Esophagus muscularis mucosa (tissue), 3 donors: Measurements from ENCODE around the gene ABHD13.

ENCODE experiments used
- CTCF ChIP-seq, 3 experiments: fragments of 200-600 bp in 2 of 3; fragments of 450-650 bp in 1 of 3; sonication (generic) in 2 of 3; IDR thresholded peaks; one replicate each; pipeline ENCODE4 v1.5.1; 2017 to 2019; ENCODE audit warnings: antibody characterized with exemption in 3 of 3, mild to moderate bottlenecking in 2 of 3, moderate library complexity in 1 of 3
- POLR2A ChIP-seq: fragments of 450-650 bp; IDR thresholded peaks from one replicate; pipeline ENCODE4 v1.6.1; 2017; ENCODE audit warnings: antibody characterized with exemption, moderate library complexity, mild to moderate bottlenecking, low read depth

- TF ChIP-seq POLR2A (no peak), CTCF (IDR thresholded peaks at IDR 0.05) (no peak)
These were observed 55.4 kb downstream of the ABHD13 start for GRCh38 chr13:108273429-108274118.
